Measurements from ENCODE around the gene EMX2. TPM values are rescaled to one million over a fixed set of nuclear protein-coding genes. Genes with fewer than 3 reads are reported as not detected.

Gene EMX2
- total and polyA plus RNA-seq, 9 donors: 5.7 to 12.5 (median 8.3) TPM

DNA sequence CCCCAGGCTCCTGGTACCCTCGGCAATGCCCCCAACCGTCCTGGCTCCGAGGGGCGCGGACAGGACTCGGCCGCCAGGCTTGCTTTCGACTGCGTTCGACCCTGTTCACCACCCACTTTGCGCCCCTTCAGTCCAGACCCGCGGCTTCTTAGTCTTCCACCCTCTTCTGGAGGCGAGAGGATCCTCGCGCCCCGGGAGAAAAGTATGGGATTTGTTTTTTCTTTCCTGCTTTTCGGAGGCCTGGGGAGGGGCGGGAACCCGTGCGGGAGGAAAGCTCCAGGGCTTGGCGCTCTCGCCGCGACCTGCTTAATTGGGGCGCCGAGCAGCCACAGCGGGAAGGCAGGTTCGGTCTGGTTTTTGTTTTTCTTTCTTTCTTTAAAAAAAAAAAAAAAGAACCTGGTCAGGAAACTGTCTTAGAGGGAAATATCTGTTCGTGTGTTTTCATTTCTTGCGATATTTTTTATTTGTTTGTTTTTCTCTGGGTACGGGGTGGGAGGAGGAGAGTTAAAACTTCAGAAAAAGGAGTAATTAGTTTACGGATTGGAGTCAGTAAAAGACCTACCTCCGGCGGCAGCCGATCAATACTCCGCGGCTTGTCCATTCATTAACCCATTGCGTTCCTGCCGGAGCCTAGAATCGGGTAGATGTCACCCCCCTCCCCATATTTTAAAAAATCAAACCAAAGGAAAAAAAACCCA lies 1.6 kb downstream of the EMX2 start:
- Histone ChIP-seq H3K36me3 (ENCODE audit: control insufficient read depth, insufficient read depth, low read length) (no peaks in the 10 kb centered on the region), H3K9me3 (replicated peaks; ENCODE audit: control insufficient read depth, low read depth, low read length) (no peaks in the 10 kb centered on the region), H3K4me1 (ENCODE audit: control insufficient read depth, insufficient read depth, low read length) (peaks cover 53% of the 10 kb centered on the region), H3K27me3 (ENCODE audit: control insufficient read depth, insufficient read depth, low read length) (peaks cover 98% of the 10 kb centered on the region), H3K27ac (ENCODE audit: low read length) (peak overlapping the region; percentile 92), H3K4me3 (ENCODE audit: low read length) (peak overlapping the region; percentile 68)
- WGBS (ENCODE audit: insufficient coverage): 2% methylated on average over 21 of the region's 41 CpGs
- no peak for DNase-seq

DNA sequence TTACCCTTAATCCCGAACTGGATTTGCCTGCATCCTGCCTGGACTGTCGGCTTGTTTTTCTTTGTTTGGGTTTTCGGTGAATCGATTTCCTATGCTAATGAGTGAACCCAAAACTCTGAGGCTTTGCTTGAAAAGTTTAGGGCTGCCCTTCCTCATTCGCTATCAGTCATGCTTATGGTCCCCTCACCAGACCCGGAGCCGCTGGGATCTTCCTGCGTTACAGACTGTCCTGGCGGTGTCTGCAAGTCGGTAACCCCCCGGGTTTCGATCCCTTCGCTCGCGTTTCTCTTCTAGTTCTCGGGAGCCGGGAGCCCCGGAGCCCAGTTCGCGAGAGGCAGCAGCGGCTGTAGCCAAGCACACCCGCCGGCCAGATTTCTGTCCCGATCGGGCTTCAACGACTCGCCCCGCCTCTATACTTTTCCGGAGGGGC lies 2.2 kb downstream of the EMX2 start:
- Histone ChIP-seq H3K36me3 (ENCODE audit: control insufficient read depth, insufficient read depth, low read length) (no peaks in the 10 kb centered on the region), H3K27me3 (ENCODE audit: control insufficient read depth, insufficient read depth, low read length) (peaks cover 97% of the 10 kb centered on the region), H3K4me3 (ENCODE audit: low read length) (peak overlapping the region; percentile 68), H3K4me1 (ENCODE audit: control insufficient read depth, insufficient read depth, low read length) (peaks cover 53% of the 10 kb centered on the region), H3K27ac (ENCODE audit: low read length) (peak overlapping the region; percentile 8), H3K9me3 (replicated peaks; ENCODE audit: control insufficient read depth, low read depth, low read length) (no peaks in the 10 kb centered on the region)
- WGBS (ENCODE audit: insufficient coverage): 1% methylated on average over 20 of the region's 29 CpGs
- DNase-seq: no peak

DNA sequence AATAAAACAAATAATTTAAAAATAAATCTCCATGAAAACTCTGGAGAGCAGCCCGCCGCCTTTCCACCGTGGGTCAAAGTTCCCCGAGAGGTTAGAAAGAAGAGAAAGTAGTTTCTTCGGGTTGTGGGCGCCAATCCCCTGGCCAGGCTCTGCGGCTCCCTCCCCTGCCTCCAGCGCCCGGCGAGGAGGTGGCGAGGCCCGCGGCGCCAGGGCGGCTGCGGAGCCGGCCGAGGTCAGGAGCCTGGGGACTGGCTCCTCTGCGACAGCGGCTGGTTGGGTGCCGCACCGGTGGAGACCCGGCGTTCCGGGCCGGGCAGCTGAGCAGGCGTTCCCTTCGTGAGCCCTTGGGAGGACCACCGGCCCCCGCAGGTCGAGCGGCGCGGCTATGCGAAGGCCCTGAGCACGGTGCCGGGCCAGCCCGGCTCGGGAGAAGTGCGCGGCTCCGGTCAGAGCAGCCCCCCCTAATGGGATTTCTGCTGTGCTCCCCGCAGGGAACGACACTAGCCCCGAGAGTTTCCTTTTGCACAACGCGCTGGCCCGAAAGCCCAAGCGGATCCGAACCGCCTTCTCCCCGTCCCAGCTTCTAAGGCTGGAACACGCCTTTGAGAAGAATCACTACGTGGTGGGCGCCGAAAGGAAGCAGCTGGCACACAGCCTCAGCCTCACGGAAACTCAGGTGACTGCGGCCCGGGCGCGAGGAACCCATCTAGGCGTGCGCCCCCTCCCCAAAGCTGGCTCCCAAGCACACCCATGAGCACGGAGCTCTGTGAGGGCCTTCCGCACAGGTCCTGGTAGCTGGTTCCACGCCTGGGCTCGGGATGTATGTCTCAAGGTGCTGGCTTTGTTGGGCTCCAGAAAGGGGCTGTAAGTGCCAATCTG lies 2.8 kb downstream of the EMX2 start:
- H3K4me1 ChIP-seq (ENCODE audit: control insufficient read depth, insufficient read depth, low read length): peaks cover 52% of the 10 kb centered on the region
- WGBS (ENCODE audit: insufficient coverage): 13% methylated on average over 60 of the region's 67 CpGs

DNA sequence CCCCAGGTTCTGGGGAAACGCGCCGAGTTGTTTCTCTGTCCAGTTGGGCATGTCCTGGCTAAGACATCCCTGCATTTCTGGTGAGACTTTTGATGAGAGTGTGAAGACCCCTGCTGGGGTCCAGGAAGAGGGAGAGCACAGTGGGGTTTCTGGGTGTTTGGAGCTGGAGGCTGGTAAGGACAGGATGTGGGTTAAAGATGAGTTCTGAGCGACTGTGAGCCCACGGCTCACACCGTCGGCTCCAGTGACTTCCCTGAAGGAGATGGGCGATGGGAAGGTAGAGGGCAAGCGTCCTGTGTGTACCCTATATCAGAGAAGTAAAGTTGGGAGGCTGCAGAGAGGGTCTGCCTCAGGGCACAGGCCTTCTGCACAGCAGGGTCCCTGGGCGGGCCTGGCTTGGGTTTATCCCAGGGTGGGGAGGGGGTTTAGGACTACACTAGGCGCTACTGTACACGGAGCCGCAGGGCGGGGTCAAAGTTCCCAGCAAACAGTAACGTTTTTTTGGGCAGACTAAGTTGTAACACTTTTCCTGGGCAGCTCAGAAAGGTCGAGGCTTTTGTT lies 3.6 kb downstream of the EMX2 start:
- WGBS (ENCODE audit: insufficient coverage): 42% methylated on average over 16 of the region's 16 CpGs
- no peaks in the 10 kb centered on the region for H3K9me3 ChIP-seq (replicated peaks; ENCODE audit: control insufficient read depth, low read depth, low read length)
- no peaks in the 10 kb centered on the region for H3K36me3 ChIP-seq (ENCODE audit: control insufficient read depth, insufficient read depth, low read length)
- no peak for DNase-seq
- peaks cover 96% of the 10 kb centered on the region for H3K27me3 ChIP-seq (ENCODE audit: control insufficient read depth, insufficient read depth, low read length)
- H3K4me1 ChIP-seq (ENCODE audit: control insufficient read depth, insufficient read depth, low read length): peaks cover 45% of the 10 kb centered on the region
- H3K27ac ChIP-seq (ENCODE audit: low read length): no peak overlapping the region
- H3K4me3 ChIP-seq (ENCODE audit: low read length): no peak overlapping the region

More for the DNA sequence above, 2.8 kb downstream of the EMX2 start:
- Histone ChIP-seq H3K27me3 (ENCODE audit: control insufficient read depth, insufficient read depth, low read length) (peaks cover 97% of the 10 kb centered on the region), H3K27ac (ENCODE audit: low read length) (peak overlapping the region; percentile 8), H3K9me3 (replicated peaks; ENCODE audit: control insufficient read depth, low read depth, low read length) (no peaks in the 10 kb centered on the region), H3K36me3 (ENCODE audit: control insufficient read depth, insufficient read depth, low read length) (no peaks in the 10 kb centered on the region), H3K4me3 (ENCODE audit: low read length) (peak overlapping the region; percentile 68)
- no peak for DNase-seq

DNA sequence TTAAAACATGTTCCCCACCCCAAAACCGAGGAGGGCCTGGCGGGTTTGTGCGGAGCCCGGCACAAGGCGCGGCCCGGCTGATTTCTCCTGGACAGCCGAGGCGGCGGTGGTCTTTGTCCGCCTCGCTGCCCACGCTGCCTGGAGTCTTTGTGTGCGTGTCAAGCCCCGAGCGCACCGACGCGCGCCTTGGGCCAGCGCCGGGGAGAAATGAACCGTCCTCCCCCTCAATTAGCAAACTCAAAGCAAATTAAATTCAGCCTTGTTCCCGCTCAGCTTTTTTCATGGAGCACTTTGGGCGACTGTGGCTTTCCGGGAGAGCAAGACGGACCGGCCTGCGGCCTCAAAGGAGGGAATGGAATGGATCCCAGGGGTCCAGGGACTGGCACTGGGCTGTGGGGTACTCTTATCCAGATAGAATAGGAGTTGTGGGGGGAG lies 4.1 kb downstream of the EMX2 start:
- Histone ChIP-seq H3K4me1 (ENCODE audit: control insufficient read depth, insufficient read depth, low read length) (peaks cover 44% of the 10 kb centered on the region), H3K27ac (ENCODE audit: low read length) (peak overlapping the region; percentile 38), H3K4me3 (ENCODE audit: low read length) (no peak overlapping the region), H3K36me3 (ENCODE audit: control insufficient read depth, insufficient read depth, low read length) (no peaks in the 10 kb centered on the region), H3K9me3 (replicated peaks; ENCODE audit: control insufficient read depth, low read depth, low read length) (no peaks in the 10 kb centered on the region), H3K27me3 (ENCODE audit: control insufficient read depth, insufficient read depth, low read length) (peaks cover 96% of the 10 kb centered on the region)
- 27% methylated on average over 22 of the region's 29 CpGs for WGBS (ENCODE audit: insufficient coverage)
- DNase-seq: no peak

DNA sequence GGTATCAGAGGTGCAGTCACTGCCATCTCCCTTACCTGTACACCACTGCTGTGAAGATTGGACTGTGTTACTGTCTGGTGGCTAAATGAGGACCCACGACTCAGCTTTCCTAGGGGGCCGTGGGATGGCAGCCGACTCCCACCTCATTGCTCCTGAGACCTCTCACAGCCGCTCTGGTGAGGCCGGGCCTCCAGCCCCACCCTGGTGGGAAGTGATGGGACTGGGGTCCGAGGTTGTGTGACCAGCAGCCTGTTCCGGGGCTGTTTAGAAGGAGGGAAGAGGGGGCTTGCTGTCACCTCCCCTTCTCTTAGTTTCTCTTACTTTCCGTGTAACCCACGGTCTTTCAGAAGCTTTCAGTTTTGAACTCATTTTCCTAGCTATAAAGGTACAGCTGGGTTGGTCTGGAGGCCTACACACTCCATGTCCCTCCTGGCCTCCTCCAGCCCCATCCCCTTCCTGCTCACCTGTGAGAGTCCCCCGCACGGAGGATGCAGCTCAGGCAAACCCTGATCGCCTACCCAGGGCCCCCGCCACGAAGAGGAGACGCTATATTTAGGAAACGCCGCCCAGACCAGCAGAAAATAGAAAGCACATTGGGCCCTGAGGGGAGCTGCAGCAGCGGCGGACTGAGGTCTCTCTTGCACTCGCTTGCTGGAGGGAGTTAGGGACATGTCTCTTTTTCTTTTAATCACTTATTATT lies 4.6 kb downstream of the EMX2 start:
- 43% methylated on average over 8 of the region's 20 CpGs for WGBS (ENCODE audit: insufficient coverage)
- H3K36me3 ChIP-seq (ENCODE audit: control insufficient read depth, insufficient read depth, low read length): no peaks in the 10 kb centered on the region
- no peaks in the 10 kb centered on the region for H3K9me3 ChIP-seq (replicated peaks; ENCODE audit: control insufficient read depth, low read depth, low read length)
- peaks cover 96% of the 10 kb centered on the region for H3K27me3 ChIP-seq (ENCODE audit: control insufficient read depth, insufficient read depth, low read length)
- peak overlapping the region; percentile 38 for H3K27ac ChIP-seq (ENCODE audit: low read length)
- H3K4me1 ChIP-seq (ENCODE audit: control insufficient read depth, insufficient read depth, low read length): peaks cover 43% of the 10 kb centered on the region
- H3K4me3 ChIP-seq (ENCODE audit: low read length): no peak overlapping the region
- peak; percentile 21 for DNase-seq

DNA sequence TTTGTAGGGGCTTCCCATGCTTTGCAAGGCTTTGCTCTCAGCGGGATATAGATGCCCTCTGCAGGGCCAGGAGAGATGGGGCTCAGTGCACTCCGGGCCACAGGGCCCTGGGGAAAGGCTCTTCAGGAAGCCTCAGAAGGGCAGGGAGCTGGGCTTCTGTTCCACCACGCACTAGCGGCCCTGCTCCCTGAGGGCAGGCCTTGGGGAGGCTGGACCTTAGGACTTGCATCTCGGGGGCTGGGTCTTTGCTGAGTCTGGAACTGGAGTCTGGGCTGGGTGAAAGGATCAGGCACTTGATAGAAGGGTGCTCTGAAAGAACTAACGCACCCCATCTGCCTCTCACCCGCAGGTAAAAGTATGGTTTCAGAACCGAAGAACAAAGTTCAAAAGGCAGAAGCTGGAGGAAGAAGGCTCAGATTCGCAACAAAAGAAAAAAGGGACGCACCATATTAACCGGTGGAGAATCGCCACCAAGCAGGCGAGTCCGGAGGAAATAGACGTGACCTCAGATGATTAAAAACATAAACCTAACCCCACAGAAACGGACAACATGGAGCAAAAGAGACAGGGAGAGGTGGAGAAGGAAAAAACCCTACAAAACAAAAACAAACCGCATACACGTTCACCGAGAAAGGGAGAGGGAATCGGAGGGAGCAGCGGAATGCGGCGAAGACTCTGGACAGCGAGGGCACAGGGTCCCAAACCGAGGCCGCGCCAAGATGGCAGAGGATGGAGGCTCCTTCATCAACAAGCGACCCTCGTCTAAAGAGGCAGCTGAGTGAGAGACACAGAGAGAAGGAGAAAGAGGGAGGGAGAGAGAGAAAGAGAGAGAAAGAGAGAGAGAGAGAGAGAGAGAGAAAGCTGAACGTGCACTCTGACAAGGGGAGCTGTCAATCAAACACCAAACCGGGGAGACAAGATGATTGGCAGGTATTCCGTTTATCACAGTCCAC lies 5.4 kb downstream of the EMX2 start:
- H3K4me1 ChIP-seq (ENCODE audit: control insufficient read depth, insufficient read depth, low read length): peaks cover 46% of the 10 kb centered on the region
- WGBS (ENCODE audit: insufficient coverage): 44% methylated on average over 11 of the region's 32 CpGs
- DNase-seq: no peak
- no peaks in the 10 kb centered on the region for H3K9me3 ChIP-seq (replicated peaks; ENCODE audit: control insufficient read depth, low read depth, low read length)
- no peak overlapping the region for H3K27ac ChIP-seq (ENCODE audit: low read length)
- H3K4me3 ChIP-seq (ENCODE audit: low read length): no peak overlapping the region
- H3K27me3 ChIP-seq (ENCODE audit: control insufficient read depth, insufficient read depth, low read length): peaks cover 96% of the 10 kb centered on the region
- H3K36me3 ChIP-seq (ENCODE audit: control insufficient read depth, insufficient read depth, low read length): no peaks in the 10 kb centered on the region

DNA sequence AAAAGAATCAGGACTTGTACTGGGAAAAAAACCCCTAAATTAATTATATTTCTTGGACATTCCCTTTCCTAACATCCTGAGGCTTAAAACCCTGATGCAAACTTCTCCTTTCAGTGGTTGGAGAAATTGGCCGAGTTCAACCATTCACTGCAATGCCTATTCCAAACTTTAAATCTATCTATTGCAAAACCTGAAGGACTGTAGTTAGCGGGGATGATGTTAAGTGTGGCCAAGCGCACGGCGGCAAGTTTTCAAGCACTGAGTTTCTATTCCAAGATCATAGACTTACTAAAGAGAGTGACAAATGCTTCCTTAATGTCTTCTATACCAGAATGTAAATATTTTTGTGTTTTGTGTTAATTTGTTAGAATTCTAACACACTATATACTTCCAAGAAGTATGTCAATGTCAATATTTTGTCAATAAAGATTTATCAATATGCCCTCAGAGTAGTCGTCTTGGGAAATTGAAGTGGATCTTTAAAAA lies 6.6 kb downstream of the EMX2 start:
- Histone ChIP-seq H3K9me3 (replicated peaks; ENCODE audit: control insufficient read depth, low read depth, low read length) (no peaks in the 10 kb centered on the region), H3K27ac (ENCODE audit: low read length) (no peak overlapping the region), H3K4me1 (ENCODE audit: control insufficient read depth, insufficient read depth, low read length) (peaks cover 49% of the 10 kb centered on the region), H3K4me3 (ENCODE audit: low read length) (no peak overlapping the region), H3K27me3 (ENCODE audit: control insufficient read depth, insufficient read depth, low read length) (peaks cover 96% of the 10 kb centered on the region), H3K36me3 (ENCODE audit: control insufficient read depth, insufficient read depth, low read length) (no peaks in the 10 kb centered on the region)
- DNase-seq: no peak
- no CpG with 5 or more reads among the region's 6 CpGs for WGBS (ENCODE audit: insufficient coverage)

DNA sequence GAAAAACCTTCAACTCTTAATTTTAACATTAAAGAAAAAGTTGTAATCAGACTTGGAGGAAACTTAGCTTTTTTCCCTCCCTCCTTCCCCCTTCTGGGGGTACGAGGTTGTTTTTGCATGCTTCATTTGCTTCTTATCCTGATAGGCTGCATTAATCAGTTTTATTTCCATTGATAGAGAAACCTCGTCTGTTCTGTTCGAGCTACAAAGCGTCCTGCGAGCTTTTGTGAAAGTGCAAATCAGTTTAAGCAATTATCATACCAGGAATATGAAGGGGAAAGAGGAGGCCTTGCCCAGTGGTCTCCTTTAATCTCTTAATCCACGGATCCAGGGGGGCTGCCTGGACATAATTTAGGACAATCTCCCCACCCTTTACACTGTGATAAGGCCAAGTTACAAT lies 7.5 kb downstream of the EMX2 start:
- no CpG with 5 or more reads among the region's 6 CpGs for WGBS (ENCODE audit: insufficient coverage)
- Histone ChIP-seq H3K36me3 (ENCODE audit: control insufficient read depth, insufficient read depth, low read length) (no peaks in the 10 kb centered on the region), H3K4me1 (ENCODE audit: control insufficient read depth, insufficient read depth, low read length) (peaks cover 48% of the 10 kb centered on the region), H3K27ac (ENCODE audit: low read length) (no peak overlapping the region), H3K4me3 (ENCODE audit: low read length) (no peak overlapping the region), H3K27me3 (ENCODE audit: control insufficient read depth, insufficient read depth, low read length) (peaks cover 96% of the 10 kb centered on the region), H3K9me3 (replicated peaks; ENCODE audit: control insufficient read depth, low read depth, low read length) (no peaks in the 10 kb centered on the region)
- no peak for DNase-seq
